Measurements from ENCODE around the gene GRID1.
"Not testable (repeated sequence)": the region's sequence is repeated elsewhere in the genome, so short reads cannot be mapped to it uniquely, and the experiment has no call there.

The GRID1 gene

DNA sequence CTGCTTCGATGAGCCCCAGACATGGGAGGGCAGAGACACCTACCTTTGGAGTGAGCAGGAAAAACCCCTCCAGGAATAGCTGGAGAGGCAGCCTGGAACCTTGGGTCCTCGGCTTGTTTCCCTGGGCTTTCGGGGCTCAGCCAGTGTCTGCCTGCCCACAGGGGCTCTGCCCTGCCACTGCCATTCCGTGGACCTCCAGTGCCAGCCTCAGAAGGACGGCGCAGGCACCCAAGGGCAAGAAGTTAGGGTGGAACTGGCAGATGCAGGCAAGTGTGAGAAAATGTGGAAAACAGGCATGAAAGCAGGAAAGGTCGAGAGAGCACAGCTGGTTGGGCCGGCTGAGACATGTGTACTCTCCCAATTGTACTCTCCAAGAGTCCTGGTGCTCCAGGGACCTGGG, 281.5 kb downstream of the GRID1 start:
- DNase-seq (ENCODE audit: low read depth, low spot score): no peak

DNA sequence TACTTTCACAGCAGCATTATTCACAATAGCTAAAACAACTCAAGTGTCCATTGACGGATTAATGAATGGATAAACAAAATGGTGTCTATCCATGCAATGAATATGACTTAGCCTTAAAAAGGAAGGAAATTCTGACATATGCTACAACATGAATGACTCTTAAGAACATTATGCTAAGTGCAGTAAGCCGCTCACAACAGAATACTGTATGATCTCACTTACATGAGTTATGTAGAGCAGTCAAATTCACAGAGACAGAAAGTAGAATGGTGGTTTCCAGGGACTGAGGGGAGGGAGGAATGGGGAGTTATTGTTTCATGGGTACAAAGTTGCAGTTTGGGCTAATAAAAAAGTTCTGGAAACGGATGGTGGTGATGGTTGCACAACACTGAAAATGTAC, 282.0 kb downstream of the GRID1 start:
- DNase-seq (ENCODE audit: low read depth, low spot score): no peak

DNA sequence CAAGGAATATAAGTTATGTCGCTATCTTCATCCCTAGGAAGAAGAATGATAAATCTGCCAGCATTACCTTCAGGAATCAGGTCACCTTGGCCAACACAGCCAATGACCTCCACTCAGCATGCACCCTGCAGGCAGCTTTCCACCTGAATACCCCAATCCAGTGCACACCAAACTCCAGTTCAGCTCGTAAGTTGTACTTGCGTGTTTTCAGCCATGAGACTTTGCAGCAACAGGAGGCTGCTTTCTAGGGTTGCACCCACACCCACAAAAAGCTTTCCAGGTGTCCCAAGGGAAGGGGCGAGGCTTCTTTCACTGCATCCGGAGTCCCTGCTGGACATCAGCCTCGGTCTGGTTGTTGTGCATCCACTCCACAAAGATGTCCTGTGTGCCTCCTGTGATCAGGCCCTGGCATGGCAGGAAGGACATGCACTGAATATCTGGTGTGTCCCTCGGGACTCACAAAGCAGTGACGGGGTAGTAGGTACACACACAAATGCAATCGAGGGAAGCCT, 282.9 kb downstream of the GRID1 start:
- DNase-seq (ENCODE audit: low read depth, low spot score): no peak

DNA sequence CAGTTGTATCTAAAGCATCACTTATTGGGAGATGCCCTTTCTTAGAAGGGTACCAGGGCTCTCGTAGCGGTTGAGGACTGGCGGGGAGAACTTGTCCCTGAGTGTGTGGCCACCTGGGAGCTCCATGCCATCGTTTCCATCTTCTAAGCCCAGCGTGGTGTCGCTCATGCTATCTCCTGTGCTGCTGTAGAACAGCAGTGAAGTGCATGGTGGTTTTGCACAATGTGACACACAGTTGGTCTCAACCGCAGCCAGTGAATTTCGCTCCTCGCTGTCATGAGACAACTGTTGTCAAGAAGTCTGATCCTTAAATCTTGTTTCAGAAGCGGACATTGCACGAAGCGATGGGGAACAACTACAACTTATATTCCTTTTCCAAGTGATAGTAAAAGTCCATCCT, 283.4 kb downstream of the GRID1 start:
- no peak for DNase-seq (ENCODE audit: low read depth, low spot score)

DNA sequence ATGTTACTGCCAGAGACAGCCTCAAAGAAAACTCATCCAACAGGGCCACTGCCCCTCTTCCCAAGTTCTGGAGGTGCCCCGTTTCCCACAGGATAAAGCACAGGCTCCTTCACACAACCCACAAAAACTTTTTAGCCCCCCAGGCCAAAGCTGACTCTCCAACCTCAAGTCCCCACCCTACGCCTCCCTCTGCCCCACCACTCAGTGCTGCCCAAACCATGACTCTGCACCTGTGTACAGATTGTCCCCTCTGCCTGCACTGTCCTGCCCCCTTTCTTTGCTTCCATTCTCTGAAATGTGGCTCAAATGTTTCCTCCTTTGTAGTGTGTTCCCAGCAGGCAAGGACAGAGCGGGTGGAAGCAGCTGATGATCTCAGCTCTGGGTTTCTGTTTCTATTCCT, 284.0 kb downstream of the GRID1 start:
- DNase-seq (ENCODE audit: low read depth, low spot score): no peak

DNA sequence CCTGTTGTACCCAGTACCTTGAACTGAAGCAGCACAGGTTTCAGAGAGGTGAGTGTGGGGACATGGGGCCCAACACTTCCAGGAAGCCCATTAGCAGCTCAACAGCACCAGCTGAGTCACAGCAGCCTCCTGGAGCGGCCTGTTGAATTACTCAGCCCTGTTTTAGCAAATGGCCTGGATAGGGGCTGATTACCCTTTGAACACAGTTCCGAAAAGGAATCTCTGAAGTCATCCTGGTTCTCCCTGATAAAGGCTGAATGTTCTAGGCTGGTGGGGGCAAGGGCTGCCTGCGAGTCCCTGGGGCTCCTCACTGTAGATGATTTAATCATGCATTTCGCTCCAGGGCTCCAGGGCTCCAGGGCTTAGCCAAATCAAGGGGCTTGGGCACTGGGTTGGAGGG, 287.5 kb downstream of the GRID1 start:
- DNase-seq (ENCODE audit: low read depth, low spot score): no peak

DNA sequence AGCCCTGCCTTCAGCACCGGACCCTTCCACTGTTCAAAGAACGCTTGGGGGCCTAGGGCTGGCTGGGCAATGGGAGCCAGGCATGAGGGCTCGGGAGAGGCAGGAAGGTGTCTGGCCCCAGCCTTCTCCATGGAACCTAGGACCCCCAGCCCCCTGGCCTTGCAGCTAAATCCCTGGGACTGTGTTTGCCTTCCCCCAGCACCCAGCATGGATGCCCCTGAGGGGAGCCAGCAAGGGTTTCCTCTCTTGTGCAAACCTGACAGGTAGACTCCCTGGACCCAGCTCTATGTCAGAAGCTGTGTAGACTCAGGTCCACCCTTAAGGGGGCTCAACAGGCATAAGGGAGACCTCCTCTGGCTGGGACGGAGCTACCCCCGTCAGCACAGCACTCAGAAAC, 288.0 kb downstream of the GRID1 start:
- DNase-seq (ENCODE audit: low read depth, low spot score): no peak

DNA sequence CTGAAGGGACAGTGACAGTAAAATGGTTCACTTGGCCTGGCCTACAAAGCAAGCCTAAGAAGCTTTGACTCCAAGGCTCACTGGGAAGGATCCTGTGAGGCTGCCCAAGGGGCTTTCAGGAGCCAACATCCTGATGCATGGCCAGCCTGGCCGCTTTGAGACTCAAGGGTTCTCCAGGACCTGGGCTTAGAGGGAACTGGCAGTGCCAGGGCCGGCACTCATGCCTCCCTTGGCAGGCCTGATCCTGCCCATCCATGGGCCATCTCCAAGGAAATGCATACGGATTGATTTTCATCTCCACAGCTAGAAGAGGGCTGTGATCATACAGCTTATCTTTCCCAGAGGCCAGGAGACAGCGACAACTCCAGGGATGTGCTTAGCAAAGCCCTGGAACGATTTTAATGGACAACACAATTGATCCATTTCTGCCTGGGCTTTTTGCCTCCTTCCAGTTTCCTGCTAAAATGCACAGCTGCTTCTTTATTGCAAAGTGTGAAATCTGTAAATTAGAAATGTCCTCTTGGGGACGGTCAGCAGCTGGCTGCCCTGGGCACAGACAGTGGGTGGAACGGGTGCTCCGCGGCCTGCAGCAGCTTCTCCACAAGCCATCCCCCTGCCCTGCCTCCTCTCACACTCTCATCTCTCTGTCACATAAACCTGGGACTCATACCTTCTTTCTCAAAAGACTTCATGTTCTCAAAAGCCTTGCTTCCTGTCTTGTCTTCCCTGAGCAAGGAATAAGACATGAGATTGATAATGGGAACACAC, 288.5 kb downstream of the GRID1 start:
- no peak for DNase-seq (ENCODE audit: low read depth, low spot score)

DNA sequence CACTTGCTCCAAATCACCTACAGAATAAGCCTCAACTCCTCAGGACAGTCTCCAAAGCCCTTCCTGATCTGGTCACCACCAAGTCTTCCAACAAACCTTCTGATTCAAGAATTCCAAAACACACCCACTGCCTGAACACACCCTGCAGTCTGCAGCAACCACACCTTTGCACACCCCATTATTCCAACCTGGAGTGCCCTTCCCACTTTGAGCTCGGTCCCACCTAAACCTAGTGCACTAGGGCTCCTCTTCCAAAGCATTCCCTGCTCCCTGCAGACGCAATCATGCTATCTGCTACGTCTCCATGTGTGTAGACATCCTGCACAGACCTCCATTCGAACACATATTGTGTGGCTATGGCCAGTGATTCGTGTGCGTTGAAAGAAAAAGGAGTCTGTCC, 289.3 kb downstream of the GRID1 start:
- DNase-seq (ENCODE audit: low read depth, low spot score): no peak

DNA sequence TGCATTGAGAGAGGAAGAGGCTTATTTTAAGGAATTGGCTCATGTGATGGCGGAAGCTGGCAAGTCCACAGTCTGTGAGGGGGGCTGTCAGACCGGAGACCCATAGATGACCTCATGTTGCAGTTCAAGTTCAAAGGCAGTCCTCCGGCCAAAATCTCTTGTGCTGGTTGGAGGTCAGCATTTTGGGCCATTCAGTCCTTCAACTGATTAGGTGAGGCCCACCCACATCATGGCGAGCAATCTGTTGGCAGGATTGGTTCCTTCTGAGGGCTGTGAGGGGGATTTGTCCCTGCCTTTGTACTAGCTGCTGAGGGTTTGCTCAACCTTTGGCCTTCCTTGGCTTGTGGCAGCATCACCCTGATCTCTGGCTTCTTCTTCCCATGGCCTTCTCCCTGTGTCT, 290.1 kb downstream of the GRID1 start:
- not testable (repeated sequence) for DNase-seq (ENCODE audit: low read depth, low spot score)

DNA sequence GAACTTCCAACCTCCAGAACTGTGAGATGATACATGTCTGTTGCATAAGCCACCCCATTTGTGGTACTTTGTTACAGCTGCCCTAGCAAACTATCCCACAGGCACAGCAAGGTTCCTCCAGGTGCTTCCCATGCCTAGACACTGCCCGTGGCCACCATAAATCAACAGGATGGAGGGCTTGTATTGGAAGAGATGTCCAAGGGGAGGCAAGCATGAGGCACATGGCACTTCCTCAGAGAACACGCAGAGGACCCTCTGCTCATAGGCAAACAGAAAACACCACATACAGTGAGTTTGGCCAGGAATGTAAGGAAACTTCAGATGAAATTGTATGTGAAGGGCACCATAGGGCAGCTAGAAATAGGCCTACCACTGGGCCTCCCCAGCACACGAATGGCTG, 291.1 kb downstream of the GRID1 start:
- DNase-seq (ENCODE audit: low read depth, low spot score): no peak

DNA sequence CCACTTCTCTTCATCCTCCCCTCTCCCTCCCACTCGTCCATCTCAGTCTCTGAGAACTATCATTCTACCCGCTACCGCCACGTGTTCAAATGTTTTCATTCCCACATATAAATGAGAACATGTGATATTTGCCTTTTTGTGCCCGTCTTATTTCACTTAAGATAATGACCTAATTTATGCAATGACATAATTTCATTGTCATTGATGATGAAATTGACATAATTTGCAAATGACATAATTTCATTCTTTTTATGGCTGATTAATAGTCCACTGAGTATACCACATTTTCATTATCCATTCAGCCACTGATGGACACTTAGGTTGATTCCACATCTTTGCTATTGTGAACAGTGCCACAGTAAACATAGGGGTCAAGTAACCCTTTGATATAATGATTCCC, 292.3 kb downstream of the GRID1 start:
- DNase-seq (ENCODE audit: low read depth, low spot score): no peak

DNA sequence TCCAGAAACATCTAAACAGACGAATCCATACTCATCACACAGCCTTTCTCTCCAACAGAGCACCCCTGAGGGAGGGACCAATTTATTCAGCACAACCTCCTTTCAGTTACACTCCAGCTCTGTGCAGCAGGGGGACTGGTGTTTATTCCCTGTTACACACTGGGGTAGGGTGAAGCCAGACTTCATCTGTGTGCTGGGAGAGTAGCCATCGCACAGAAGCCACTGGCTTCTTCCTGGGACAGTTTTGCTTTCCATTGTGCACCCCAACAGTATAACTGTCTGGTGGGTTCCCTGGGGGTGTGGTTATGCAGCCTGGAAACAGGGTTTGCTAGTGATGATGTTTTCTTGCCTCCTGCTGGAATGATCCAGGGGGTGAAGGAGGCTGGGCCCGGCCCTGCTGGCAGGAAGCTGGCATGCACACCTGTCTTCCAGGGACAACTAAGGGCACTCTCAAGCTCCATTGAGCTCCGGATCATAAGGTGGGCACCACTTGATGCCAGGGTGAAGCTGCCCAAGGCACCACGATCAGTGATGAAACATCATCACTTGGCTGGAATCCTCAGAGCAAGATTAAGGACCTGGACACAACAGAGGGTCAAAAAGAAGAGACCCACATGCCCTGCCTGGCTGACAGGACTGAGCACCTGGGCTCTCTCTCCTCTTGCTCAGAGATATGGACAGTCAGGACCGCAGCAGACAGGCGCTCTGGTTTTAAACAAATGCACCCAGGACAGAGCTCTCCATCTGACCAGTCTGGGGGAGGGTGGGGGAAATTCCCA, 293.2 kb downstream of the GRID1 start:
- DNase-seq (ENCODE audit: low read depth, low spot score): no peak

DNA sequence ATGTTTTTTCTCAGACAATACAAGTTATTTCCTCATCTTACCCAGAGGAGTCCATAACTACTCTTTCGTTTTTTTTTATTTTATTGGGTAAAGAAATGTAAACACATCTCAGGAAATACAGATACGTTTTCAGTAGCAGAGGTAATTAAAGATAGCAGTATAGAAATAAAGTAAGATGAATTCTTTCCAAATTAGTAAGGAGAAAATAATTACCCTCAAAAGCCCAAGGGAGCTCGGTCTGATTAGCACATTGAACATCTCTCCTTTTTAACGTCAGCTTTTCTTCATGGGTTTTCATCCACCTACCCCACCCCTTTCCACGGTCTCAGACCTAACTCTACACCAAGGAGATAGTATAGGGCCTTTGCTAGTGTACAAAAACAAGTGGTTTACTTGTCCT, 294.2 kb downstream of the GRID1 start:
- no peak for DNase-seq (ENCODE audit: low read depth, low spot score)

DNA sequence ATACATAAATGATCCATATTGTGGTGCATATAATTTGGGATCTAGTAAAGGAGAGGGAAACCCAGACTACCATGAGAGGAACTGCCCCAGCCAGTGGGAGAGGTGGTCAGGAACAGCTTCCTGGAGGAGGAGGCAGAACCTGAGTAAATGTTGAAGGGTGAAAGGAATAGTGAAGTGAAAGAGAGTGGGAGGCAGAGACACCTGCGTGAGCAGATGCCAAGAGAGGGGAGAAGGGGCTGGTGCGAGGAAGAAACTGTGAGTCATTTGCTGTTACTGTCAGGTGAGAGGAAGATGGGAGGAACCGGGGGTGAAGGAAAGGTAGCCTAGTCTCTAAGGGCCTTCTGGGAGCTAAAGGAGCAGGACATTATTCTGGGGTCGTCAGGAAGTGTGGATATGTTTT, 294.8 kb downstream of the GRID1 start:
- no peak for DNase-seq (ENCODE audit: low read depth, low spot score)

DNA sequence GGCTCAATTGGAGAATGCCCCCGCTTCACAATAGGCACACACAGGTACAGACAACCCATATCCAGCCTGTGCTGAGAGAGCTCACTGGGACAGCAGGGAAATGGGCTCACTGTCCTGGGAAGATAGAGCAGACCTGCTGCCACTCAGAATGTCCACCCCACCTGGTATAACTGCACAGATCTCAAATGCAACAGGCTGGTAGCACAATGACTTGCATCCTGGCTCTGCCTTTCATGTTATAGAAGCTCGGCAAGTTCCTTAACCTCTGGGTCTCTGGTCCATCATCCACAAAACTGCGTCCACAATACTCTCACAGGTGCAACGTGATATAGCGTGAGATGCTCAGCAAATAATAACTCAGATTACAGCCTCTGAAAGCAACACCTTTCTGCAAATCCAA, 295.4 kb downstream of the GRID1 start:
- no peak for DNase-seq (ENCODE audit: low read depth, low spot score)

DNA sequence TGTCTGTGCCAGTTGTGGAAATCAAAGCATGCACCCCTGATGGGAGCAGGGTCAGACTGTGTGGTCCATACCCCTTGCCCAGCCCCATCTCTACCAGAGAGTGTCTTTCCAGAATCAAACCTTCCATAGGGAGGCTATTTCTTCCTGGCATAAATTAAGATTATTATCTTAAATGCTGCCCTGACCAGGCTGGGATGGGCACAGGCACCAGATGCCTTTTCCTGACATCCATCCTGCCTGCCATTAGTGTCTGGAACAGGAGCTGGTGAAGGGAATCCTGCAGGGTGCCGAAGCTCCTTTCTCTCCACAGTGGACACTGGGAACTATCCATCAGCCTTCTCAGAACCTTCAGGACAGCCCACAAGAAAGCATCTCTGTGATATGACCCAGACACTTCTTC, 296.3 kb downstream of the GRID1 start:
- no peak for DNase-seq (ENCODE audit: low read depth, low spot score)

DNA sequence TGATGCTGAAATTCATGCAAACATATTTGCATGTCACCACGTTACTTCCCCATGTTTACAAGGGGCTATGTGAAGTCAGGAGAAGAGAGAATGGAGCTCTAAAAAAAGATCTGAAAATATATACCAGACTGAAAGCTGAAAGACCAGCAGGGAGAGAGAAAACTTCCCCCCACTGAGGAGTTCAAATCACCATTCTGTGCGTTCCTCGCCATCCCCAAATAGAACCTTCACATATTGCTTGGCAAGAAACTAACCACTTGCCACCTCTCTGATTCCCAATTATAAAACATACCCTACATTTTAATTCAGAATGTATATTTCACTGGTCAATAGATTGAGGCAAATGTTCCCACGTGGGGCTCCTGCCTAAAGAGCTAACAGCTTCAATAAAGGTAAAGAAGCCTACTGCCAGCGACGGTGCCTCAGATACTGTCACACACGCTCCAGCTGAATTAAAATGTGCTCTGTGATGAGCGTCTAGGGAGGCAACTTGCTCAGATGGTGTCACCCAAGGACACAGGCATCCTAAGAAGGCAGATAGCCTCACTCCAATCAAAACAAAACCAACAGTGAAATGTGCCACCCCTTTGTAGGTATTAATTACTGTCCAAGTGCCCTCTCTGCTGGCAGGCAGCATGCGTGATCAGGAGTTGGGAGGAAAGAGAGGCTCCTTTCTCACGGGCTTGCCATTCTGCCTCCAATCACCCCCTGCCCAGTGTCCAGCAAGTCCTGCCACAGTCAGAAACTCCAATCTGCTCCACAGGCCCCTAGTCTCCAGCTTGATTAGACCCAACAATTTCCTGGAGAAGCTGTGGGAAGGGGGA, 298.2 kb downstream of the GRID1 start:
- DNase-seq (ENCODE audit: low read depth, low spot score): no peak

DNA sequence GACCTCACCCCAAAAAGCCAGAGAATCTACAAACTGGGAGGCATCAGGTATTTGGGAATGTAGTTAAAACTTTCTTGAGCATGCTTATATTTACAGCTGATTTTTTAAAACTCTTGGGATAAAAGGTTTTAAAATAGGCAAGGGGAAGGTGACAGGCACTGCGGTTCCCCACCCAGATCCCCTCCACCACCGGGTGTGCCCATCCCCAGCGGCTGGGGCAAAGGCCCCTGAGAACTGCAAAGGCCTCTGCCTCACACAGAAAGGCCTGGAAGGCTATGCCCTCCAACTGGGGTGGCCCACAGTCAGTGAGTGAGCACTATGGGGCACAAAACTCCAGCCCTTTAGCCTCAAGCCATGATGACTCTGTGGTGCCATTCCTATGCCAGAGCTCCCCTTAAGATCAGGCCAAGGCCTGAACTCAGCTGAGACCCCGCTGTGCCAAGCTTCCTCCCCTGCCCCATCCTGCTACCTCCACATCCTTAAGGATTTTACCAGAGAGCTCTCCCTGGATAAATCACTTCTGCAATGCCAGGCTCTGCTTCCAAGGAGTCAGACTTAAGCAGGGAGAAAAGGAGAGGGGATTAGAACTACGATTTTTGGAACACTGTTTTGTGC, 299.1 kb downstream of the GRID1 start:
- DNase-seq (ENCODE audit: low read depth, low spot score): no peak

DNA sequence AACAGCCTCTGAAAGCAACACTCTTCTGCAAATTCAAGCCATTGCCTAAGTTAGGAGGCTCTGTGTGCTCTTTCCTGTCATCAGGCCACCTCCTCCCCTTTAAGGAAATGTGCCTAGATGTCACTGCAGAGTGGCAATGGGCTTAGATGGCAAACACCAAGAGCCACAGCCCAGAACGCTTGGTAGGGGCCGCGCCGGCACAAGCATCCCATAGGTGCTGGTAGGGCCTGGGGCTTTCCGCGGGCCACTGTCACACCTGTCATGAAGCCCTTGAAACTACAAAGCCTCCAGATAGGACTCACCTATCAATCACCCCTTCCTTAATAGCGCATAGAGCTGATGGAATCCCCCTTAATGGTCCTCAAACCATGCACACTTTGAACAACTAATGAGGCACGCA, 299.9 kb downstream of the GRID1 start:
- no peak for DNase-seq (ENCODE audit: low read depth, low spot score)

DNA sequence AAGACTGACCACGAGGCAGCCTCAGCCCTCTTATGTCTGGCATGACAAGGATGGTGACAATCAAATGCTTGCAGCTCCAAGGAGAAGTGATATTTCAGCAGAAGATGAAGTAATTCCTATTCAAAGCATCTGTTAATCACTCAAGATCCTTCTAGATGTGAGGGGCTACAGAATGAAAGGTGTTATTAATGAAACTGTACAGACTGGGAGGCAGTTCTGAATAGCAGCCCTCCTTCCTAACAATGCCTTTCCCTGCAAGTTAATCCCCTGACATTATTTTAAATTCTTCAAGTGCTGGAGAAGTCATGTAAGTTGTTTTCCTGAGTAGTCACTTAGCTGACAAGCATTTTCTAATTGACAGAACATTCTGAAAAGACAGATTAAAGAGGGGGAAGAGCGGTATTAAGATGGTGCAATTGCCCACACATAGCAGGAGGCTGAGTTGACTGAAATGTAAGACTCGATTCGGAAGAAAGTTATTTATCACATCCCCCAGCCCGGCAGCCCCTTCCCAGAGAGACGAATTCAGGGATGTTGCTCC, 300.8 kb downstream of the GRID1 start:
- no peak for DNase-seq (ENCODE audit: low read depth, low spot score)
